SU-DHL-6 (cell line): ENCODE data around the gene DUSP14.

Source experiments
- H2AFZ ChIP-seq: fragments of 200-600 bp; sonication (generic); 2 replicates; pipeline ENCODE4 v1.6.1; 2014; ENCODE audit warnings: low read depth, mild to moderate bottlenecking, moderate library complexity, mixed read lengths, antibody characterized with exemption, low read length; ENCODE audit not compliant: severe bottlenecking
- H3F3A ChIP-seq: fragments of 200-600 bp; shearing (Covaris generic); 2 replicates; pipeline ENCODE4 v1.6.0; 2016; ENCODE audit warnings: antibody characterized with exemption, mild to moderate bottlenecking; ENCODE audit not compliant: insufficient read depth
- H3K27ac ChIP-seq: fragments of 200-600 bp; sonication (generic); 2 replicates; pipeline ENCODE4 v1.5.1; 2016; ENCODE audit warnings: low read depth, mild to moderate bottlenecking, low read length, moderate library complexity, mixed read lengths
- H3K27me3 ChIP-seq: fragments of 200-600 bp; sonication (generic), shearing (Covaris generic); 2 replicates; pipeline ENCODE4 v1.6.0; 2014; ENCODE audit warnings: mild to moderate bottlenecking, low read length
- H3K36me3 ChIP-seq: fragments of 200-600 bp; sonication (generic); 2 replicates; pipeline ENCODE4 v1.6.1; 2014; ENCODE audit warnings: mild to moderate bottlenecking, low read length, mixed read lengths
- H3K4me2 ChIP-seq: fragments of 300-600, 200-600 bp; shearing (Covaris generic), sonication (generic); 2 replicates; pipeline ENCODE4 v1.6.0; 2014; ENCODE audit warnings: low read length, low read depth, mild to moderate bottlenecking; ENCODE audit not compliant: poor library complexity, severe bottlenecking
- H3K4me3 ChIP-seq: fragments of 200-600 bp; sonication (generic); 2 replicates; pipeline ENCODE4 v1.5.1; 2014; ENCODE audit warnings: antibody characterized with exemption, low read length, mild to moderate bottlenecking, mixed read lengths; ENCODE audit not compliant: insufficient read depth, poor library complexity, severe bottlenecking
- H3K79me2 ChIP-seq: fragments of 200-600 bp; sonication (generic); 2 replicates; pipeline ENCODE4 v1.6.1; 2014; ENCODE audit warnings: mild to moderate bottlenecking, low read length, moderate library complexity; ENCODE audit not compliant: insufficient read depth
- H3K9ac ChIP-seq: fragments of 200-600 bp; sonication (generic); 2 replicates; pipeline ENCODE4 v1.7.0; 2014; ENCODE audit warnings: mild to moderate bottlenecking, low read length
- H3K9me2 ChIP-seq: fragments of 200-600 bp; sonication (generic); replicated peaks from 2 replicates; pipeline ENCODE4 v1.6.1; 2014; ENCODE audit warnings: low read length; ENCODE audit not compliant: insufficient read depth
- H3K9me3 ChIP-seq: fragments of 200-600 bp; sonication (generic); 2 replicates; pipeline ENCODE4 v1.6.1; 2014; ENCODE audit warnings: low read length, mixed read lengths; ENCODE audit not compliant: insufficient read depth
- H4K20me1 ChIP-seq: fragments of 200-600 bp; sonication (generic); 2 replicates; pipeline ENCODE4 v1.6.1; 2014; ENCODE audit warnings: low read depth, mild to moderate bottlenecking, antibody characterized with exemption, low read length, moderate library complexity, mixed read lengths
- CTCF ChIP-seq: fragments of 200-600 bp; sonication (generic); IDR thresholded peaks from one replicate; pipeline ENCODE4 v1.5.1; 2017; ENCODE audit warnings: antibody characterized with exemption, mild to moderate bottlenecking, low read length, moderate library complexity; ENCODE audit not compliant: insufficient read depth, poor library complexity, severe bottlenecking
- EZH2phosphoT487 ChIP-seq: fragments of 200-600 bp; sonication (generic), shearing (Covaris generic); conservative IDR thresholded peaks from 2 replicates; pipeline ENCODE4 v1.6.1; 2018; ENCODE audit warnings: mild to moderate bottlenecking, antibody characterized with exemption, low read length, moderate library complexity, mixed read lengths

Gene DUSP14

GRCh38 chr17:37479025-37479424, 10.7 kb upstream of the DUSP14 start:
- no peak overlapping the region for H2AFZ ChIP-seq
- TF ChIP-seq EZH2phosphoT487 (no peak), CTCF (no peak)
- no peak overlapping the region for H3K4me3 ChIP-seq
- H3K27ac ChIP-seq: no peak overlapping the region
- no peak overlapping the region for H3K9ac ChIP-seq
- H3K36me3 ChIP-seq: peaks cover 29% of the 10 kb centered on the region
- H3K79me2 ChIP-seq: no peaks in the 10 kb centered on the region
- H3K27me3 ChIP-seq: no peaks in the 10 kb centered on the region
- no peak overlapping the region for H3K4me2 ChIP-seq
- H4K20me1 ChIP-seq: no peaks in the 10 kb centered on the region
- no peaks in the 10 kb centered on the region for H3F3A ChIP-seq
- H3K9me2 ChIP-seq: no peaks in the 10 kb centered on the region
- no peaks in the 10 kb centered on the region for H3K9me3 ChIP-seq

GRCh38 chr17:37480427-37480826, 9.3 kb upstream of the DUSP14 start:
- H4K20me1 ChIP-seq: no peaks in the 10 kb centered on the region

DNA sequence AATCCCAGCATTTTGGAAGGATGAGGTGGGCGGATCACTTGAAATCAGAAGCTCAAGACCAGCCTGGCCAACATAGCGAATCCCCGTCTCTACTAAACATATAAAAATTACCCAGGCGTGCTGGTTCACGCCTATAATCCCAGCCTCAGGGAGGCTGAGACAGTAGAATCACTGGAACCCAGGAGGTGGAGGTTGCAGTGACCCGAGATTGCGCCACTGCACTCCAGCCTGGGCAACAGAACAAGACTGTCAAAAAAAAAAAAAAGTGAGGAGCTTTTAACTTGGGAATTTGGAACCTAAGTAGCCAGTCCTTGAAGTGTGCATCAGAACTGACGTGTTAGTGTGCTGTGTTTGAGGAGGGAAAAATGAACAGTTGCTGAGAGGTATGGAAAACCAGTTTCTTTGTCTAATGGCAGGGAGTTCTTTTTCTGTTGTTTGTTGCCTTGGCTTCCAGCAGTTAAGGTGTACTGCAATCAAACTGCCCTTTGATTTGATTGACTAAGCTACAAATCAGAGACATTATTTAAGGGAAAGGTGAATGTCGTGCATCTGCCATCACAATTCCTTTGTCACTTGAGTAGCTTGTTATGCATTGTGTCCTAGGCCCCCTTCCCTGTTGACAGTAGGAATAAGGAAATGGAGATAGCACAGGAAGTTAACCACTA, 8.6 kb upstream of the DUSP14 start:
- no peak for TF ChIP-seq CTCF
- no peak for TF ChIP-seq EZH2phosphoT487
- Histone ChIP-seq H3K4me3 (no peak overlapping the region), H3K36me3 (peaks cover 22% of the 10 kb centered on the region), H3K9me2 (no peaks in the 10 kb centered on the region), H2AFZ (no peak overlapping the region), H3K27ac (no peak overlapping the region), H3K9me3 (no peaks in the 10 kb centered on the region), H3F3A (peaks cover 5% of the 10 kb centered on the region; the same call in 1 of the 2 replicates), H3K4me2 (no peak overlapping the region), H4K20me1 (no peaks in the 10 kb centered on the region), H3K27me3 (no peaks in the 10 kb centered on the region), H3K79me2 (no peaks in the 10 kb centered on the region), H3K9ac (no peak overlapping the region)

More at GRCh38 chr17:37480427-37480826, 9.3 kb upstream of the DUSP14 start:
- Histone ChIP-seq H3K27me3 (no peaks in the 10 kb centered on the region), H3K36me3 (peaks cover 22% of the 10 kb centered on the region), H3K79me2 (no peaks in the 10 kb centered on the region), H2AFZ (no peak overlapping the region), H3K4me3 (no peak overlapping the region), H3K9ac (no peak overlapping the region), H3K9me3 (no peaks in the 10 kb centered on the region), H3K9me2 (no peaks in the 10 kb centered on the region), H3F3A (no peaks in the 10 kb centered on the region), H3K27ac (no peak overlapping the region), H3K4me2 (no peak overlapping the region)
- TF ChIP-seq CTCF (no peak), EZH2phosphoT487 (no peak)
